ENCODE results near the gene INTS11.
"Not testable (repeated sequence)": the region's sequence is repeated elsewhere in the genome, so short reads cannot be mapped to it uniquely, and the experiment has no call there.

The INTS11 gene

GRCh38 chr1:1324524-1325287 lies at the start of gene INTS11, which contains the start of gene CPTP:
TSS of gene INTS11 (minus strand) at chr1:1324660. CDS start at chr1:1324608, 52 bp downstream.
TSS of gene CPTP (plus strand) at chr1:1324802. CDS start at chr1:1326911, 2,109 bp downstream.
- Histone ChIP-seq H3K9ac (ENCODE audit: insufficient read length) (peak within 1 kb of the TSS; percentile 91), H3K36me3 (ENCODE audit: insufficient read depth, low read length) (peaks cover under 1% of the 10 kb centered on the region; the same call in 1 of the 2 replicates), H3K9me3 (ENCODE audit: low read depth, low read length) (no peaks in the 10 kb centered on the region), H3K4me3 (peak within 1 kb of the TSS; percentile 82), H3K27ac (0 out of 2 replicates have a peak within 1 kb of the TSS, but pooled peaks have one; percentile 50)
- DNase-seq (ENCODE audit: low read depth, low spot score), result no peak
- no peak for TF ChIP-seq FOXP2 (optimal IDR thresholded peaks at IDR 0.05; ENCODE audit: control extremely low read depth, extremely low read length, insufficient read depth)
- TF ChIP-seq POLR2AphosphoS5 (IDR thresholded peaks at IDR 0.05; ENCODE audit: borderline replicate concordance, low read depth, low read length), result peak; percentile 95
- no peak for TF ChIP-seq EZH2 (IDR thresholded peaks at IDR 0.05)

GRCh38 chr1:1373815-1374588 lies 49.5 kb upstream of the INTS11 start:
- no peak for DNase-seq (ENCODE audit: low read depth, low spot score)
- H3K9me3 ChIP-seq (ENCODE audit: low read depth, low read length), result no peaks in the 10 kb centered on the region
- peak overlapping the region; percentile 96 for H3K9ac ChIP-seq (ENCODE audit: insufficient read length)
- peak overlapping the region; percentile 87 for H3K4me3 ChIP-seq
- H3K36me3 ChIP-seq (ENCODE audit: insufficient read depth, low read length), result no peaks in the 10 kb centered on the region; the same call in 1 of the 2 replicates
- TF ChIP-seq FOXP2 (optimal IDR thresholded peaks at IDR 0.05; ENCODE audit: control extremely low read depth, extremely low read length, insufficient read depth) (no peak), POLR2AphosphoS5 (IDR thresholded peaks at IDR 0.05; ENCODE audit: borderline replicate concordance, low read depth, low read length) (no peak), EZH2 (IDR thresholded peaks at IDR 0.05) (no peak)
- no peak overlapping the region; the same call in 1 of the 2 replicates for H3K27ac ChIP-seq

GRCh38 chr1:1373051-1373814 lies 48.8 kb upstream of the INTS11 start:
- no peak for TF ChIP-seq FOXP2 (optimal IDR thresholded peaks at IDR 0.05; ENCODE audit: control extremely low read depth, extremely low read length, insufficient read depth)
- no peak for TF ChIP-seq EZH2 (IDR thresholded peaks at IDR 0.05)
- no peak for TF ChIP-seq POLR2AphosphoS5 (IDR thresholded peaks at IDR 0.05; ENCODE audit: borderline replicate concordance, low read depth, low read length)
- no peak for DNase-seq (ENCODE audit: low read depth, low spot score)
- Histone ChIP-seq H3K27ac (no peak overlapping the region), H3K9me3 (ENCODE audit: low read depth, low read length) (no peaks in the 10 kb centered on the region), H3K9ac (ENCODE audit: insufficient read length) (peak overlapping the region; percentile 96), H3K4me3 (peak overlapping the region; percentile 87), H3K36me3 (ENCODE audit: insufficient read depth, low read length) (no peaks in the 10 kb centered on the region; the same call in 1 of the 2 replicates)

GRCh38 chr1:1371746-1372711 lies 47.6 kb upstream of the INTS11 start:
- no peak for DNase-seq (ENCODE audit: low read depth, low spot score)
- Histone ChIP-seq H3K9me3 (ENCODE audit: low read depth, low read length) (0 out of 2 replicates have a peak, but pooled peaks cover 3% of the 10 kb centered on the region), H3K36me3 (ENCODE audit: insufficient read depth, low read length) (no peaks in the 10 kb centered on the region; the same call in 1 of the 2 replicates), H3K9ac (ENCODE audit: insufficient read length) (no peak overlapping the region), H3K27ac (no peak overlapping the region), H3K4me3 (no peak overlapping the region)
- no peak for TF ChIP-seq EZH2 (IDR thresholded peaks at IDR 0.05)
- no peak for TF ChIP-seq FOXP2 (optimal IDR thresholded peaks at IDR 0.05; ENCODE audit: control extremely low read depth, extremely low read length, insufficient read depth)
- no peak for TF ChIP-seq POLR2AphosphoS5 (IDR thresholded peaks at IDR 0.05; ENCODE audit: borderline replicate concordance, low read depth, low read length)

GRCh38 chr1:1371364-1371745 lies 46.9 kb upstream of the INTS11 start:
- no peak overlapping the region for H3K4me3 ChIP-seq
- H3K9ac ChIP-seq (ENCODE audit: insufficient read length), result no peak overlapping the region
- TF ChIP-seq FOXP2 (optimal IDR thresholded peaks at IDR 0.05; ENCODE audit: control extremely low read depth, extremely low read length, insufficient read depth), result no peak
- no peak for TF ChIP-seq EZH2 (IDR thresholded peaks at IDR 0.05)
- TF ChIP-seq POLR2AphosphoS5 (IDR thresholded peaks at IDR 0.05; ENCODE audit: borderline replicate concordance, low read depth, low read length), result no peak
- H3K36me3 ChIP-seq (ENCODE audit: insufficient read depth, low read length), result no peaks in the 10 kb centered on the region; the same call in 1 of the 2 replicates
- DNase-seq (ENCODE audit: low read depth, low spot score), result no peak
- H3K9me3 ChIP-seq (ENCODE audit: low read depth, low read length), result 0 out of 2 replicates have a peak, but pooled peaks cover 3% of the 10 kb centered on the region
- no peak overlapping the region for H3K27ac ChIP-seq

- DNase-seq (ENCODE audit: low read depth, low spot score), result no peak
- H3K36me3 ChIP-seq (ENCODE audit: insufficient read depth, low read length), result no peaks in the 10 kb centered on the region; the same call in 1 of the 2 replicates
- H3K9me3 ChIP-seq (ENCODE audit: low read depth, low read length), result 0 out of 2 replicates have a peak, but pooled peaks cover 3% of the 10 kb centered on the region
- no peak overlapping the region for H3K9ac ChIP-seq (ENCODE audit: insufficient read length)
- H3K27ac ChIP-seq, result no peak overlapping the region
- no peak for TF ChIP-seq POLR2AphosphoS5 (IDR thresholded peaks at IDR 0.05; ENCODE audit: borderline replicate concordance, low read depth, low read length)
- TF ChIP-seq FOXP2 (optimal IDR thresholded peaks at IDR 0.05; ENCODE audit: control extremely low read depth, extremely low read length, insufficient read depth), result no peak
- TF ChIP-seq EZH2 (IDR thresholded peaks at IDR 0.05), result no peak
- no peak overlapping the region for H3K4me3 ChIP-seq
Measured at GRCh38 chr1:1370771-1371300, 46.4 kb upstream of the INTS11 start.

- H3K27ac ChIP-seq; DNase-seq (ENCODE audit: low read depth, low spot score); H3K36me3 ChIP-seq (ENCODE audit: insufficient read depth, low read length); H3K4me3 ChIP-seq; H3K9ac ChIP-seq (ENCODE audit: insufficient read length); H3K9me3 ChIP-seq (ENCODE audit: low read depth, low read length): not testable (repeated sequence)
Measured at GRCh38 chr1:1370094-1370493, 45.6 kb upstream of the INTS11 start.

Measured in SK-N-MC (cell line).